ENCODE results near the gene RNU6-1.

RNU6-1 gene

DNA sequence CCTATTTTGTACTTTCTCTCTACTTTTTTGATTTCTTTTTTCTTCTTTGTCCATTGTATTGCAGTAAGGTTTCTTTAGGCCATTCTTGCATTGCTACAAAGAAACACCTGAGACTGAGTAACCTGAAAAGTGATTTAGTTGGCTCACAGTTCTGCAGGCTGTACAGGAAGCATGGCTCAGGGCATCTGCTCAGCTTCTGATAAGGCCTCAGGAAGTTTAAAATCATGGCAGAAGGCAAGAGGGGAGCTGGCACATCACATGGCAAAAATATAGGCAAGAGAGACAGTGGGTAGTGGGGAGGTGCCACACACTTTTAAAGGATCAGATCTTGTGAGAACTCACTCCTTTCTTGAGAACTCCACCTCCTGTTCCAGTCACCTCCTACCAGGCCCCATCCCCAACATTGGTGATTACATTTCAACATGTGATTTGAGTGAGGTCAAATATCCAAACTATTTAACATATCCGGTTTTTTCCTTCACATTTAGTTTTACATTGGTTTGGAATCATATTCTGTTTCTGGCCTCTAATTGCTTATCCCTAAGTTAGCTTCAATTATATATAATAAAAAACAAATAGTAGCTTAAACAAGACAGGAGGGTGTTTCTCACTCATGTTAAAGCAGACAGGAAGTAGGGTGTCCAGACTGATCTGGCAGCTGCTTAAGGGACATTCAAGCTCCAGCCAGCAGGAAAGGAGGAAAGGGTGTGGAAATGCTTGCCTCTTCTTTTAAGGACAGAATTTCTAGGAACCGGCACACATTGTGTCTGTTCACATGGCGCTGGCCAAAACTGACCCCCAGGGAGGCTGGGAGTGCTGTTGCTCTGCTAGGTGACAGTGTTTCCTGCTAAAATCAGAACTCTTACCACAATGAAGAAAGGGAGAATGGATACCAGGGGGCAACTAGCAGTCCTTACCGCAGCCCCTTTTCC is 43.4 kb downstream of the RNU6-1 start:
- DNase-seq: no peak

DNA sequence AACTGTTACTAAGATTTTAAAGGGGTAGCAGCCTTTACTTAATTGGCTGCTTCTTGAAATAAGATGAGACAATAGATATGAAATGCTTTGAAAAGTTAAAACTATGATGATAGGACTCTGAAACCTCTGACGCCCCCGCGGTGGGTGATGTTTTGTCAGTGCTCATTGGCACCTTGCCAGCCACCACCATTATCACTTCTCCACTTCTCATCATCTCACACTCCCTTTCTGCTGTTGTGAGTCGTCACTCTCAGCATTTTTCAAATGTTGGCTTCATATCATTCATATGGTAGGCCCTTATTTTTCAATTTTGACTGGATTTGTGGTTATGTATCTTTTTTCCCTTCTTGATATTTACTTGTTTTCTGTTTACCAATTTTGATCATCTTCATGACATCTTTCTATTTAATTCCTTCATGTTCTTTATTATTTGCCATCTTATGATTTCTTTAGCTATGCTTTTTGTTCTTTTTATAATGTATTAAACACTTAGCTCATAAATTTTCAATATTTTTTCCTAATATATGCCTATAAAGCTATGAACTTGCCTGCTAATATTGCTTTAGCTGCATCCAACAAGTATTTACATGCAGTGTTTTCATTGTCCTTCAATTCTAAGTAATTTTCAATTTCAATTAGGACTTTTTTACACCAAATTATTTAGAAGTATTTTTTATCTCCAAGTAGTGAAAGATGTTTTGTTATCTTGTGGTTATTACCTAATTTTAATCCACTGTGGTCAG is 44.8 kb downstream of the RNU6-1 start:
- DNase-seq: peak; percentile 40

DNA sequence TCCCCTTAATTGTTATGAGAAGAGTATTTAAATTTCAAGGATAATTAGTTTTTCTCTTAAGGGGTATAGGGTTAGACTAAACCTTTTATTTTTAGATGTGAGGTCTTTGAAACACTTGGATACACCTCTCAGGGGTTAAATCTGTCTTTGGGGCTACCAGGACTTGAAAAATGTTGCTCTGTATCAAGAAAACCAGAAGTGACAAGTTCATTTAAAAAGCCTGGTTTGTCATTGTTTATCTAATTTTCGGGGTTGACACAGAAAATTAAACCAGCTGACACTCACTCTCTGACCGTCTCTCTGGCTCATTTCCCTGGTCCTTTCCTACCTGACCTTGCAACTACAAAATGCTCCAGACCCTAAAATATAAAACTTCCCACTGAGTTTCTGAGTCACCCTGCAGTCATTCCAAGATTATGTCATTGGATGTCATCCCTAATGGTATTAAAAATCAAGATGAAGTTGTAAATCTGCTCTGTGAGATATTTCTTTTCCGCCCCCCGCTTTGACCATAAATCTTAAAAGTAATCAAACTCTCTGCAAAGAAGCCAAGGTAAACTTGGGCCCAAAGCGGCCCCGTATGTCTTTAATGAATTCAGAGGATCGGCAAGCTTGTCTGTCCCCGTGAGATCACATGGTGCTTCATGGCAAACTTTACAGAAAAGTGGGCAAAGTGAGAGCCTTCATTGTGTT is 47.4 kb downstream of the RNU6-1 start:
- DNase-seq: no peak

DNA sequence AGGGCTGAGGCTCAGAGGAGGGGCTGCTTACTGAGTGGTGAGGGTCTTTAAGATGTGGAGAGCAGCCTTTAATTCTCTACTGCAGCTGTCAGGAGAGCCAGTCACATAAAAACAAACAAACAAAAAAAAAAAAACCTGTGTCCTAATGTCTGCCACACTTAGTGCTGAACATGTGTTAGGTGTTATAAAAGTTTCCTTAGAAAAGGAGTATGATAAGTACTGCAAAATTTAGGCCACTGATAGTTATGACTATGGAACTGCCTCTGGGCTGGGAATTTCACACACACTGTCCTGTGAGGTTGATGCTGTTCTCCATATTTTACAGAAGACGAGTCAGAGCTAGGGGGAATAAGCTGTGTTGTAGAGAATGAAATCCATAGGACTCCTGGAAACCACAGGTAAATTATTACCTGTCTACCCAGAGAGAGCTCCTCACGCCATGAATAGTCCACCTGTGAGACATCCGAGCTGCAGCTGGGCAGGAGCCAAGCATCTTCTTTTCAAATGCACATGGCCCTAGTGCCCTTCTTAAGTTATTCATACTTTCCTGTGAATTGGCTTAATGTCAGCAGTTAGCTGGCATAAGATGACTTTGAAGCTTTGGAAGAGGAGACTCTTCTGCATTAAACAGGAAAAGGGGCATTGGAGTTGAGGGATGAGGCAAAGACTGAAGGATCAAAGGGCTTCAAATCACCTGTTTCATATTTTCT is 49.1 kb downstream of the RNU6-1 start:
- DNase-seq: no peak
